ENCODE results near the gene OBSCN.

The OBSCN gene

DNA sequence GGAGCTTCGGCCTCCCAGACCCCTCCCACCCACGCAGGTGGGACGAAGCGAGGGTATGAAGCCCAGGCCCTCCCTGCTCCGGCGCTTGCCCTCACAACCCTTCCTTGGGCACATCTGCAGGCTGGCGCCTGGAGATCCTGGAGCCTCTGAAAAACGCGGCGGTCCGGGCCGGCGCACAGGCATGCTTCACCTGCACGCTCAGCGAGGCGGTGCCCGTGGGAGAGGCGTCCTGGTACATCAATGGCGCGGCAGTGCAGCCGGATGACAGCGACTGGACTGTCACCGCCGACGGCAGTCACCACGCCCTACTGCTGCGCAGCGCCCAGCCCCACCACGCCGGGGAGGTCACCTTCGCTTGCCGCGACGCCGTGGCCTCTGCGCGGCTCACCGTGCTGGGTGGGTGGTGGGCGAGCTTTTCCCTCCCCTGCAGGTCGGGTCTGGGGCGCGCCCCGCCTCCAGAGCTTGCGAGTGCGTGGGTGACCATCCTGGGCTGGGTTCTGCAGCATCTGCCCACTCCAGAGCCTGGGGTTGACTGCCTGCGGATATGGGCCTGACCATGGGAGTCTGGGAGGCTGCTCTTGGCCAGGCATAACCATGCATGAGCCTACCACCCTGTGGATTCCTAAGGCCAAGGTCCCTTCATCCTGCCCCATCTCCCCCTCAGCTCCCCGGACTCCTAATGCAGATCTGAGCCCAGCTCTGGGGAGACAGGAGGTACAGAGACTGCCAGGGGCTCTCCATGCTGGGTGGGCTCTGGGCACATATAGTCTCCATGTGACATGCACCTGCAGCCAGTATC is 108.9 kb downstream of the OBSCN start:
- H3K4me1 ChIP-seq (ENCODE audit: control insufficient read depth in 2 of 2, insufficient read depth in 2 of 2, low read length in 2 of 2), result no peaks in the 10 kb centered on the region
- no peak overlapping the region for H3K4me3 ChIP-seq (ENCODE audit: low read length in 2 of 2)
- H3K9me3 ChIP-seq (ENCODE audit: control insufficient read depth in 2 of 2, low read length in 2 of 2), result peaks cover 0 to 4% of the 10 kb centered on the region in 2 donors
- no peak overlapping the region for H3K27ac ChIP-seq (ENCODE audit: low read depth in 2 of 2, low read length in 2 of 2)
- H3K9ac ChIP-seq (ENCODE audit: low read depth in 1 of 2, low read length in 2 of 2), result no peak overlapping the region
- peaks cover 0 to 11% of the 10 kb centered on the region in 2 donors for H3K36me3 ChIP-seq (ENCODE audit: control insufficient read depth in 2 of 2, insufficient read depth in 2 of 2, low read length in 2 of 2)
- no peaks in the 10 kb centered on the region for H3K27me3 ChIP-seq (ENCODE audit: control insufficient read depth in 2 of 2, insufficient read depth in 2 of 2, low read length in 2 of 2)

DNA sequence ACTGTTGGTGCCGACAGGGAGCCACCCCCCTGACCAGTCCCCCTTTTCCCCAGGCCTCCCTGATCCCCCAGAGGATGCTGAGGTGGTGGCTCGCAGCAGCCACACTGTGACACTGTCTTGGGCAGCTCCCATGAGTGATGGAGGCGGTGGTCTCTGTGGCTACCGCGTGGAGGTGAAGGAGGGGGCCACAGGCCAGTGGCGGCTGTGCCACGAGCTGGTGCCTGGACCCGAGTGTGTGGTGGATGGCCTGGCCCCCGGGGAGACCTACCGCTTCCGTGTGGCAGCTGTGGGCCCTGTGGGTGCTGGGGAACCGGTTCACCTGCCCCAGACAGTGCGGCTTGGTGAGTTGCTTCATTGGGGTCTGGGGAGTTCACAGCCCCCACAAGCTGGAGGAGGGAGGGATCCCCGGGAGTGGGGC is 109.6 kb downstream of the OBSCN start:
- H3K27me3 ChIP-seq (ENCODE audit: control insufficient read depth in 2 of 2, insufficient read depth in 2 of 2, low read length in 2 of 2), result no peaks in the 10 kb centered on the region

DNA sequence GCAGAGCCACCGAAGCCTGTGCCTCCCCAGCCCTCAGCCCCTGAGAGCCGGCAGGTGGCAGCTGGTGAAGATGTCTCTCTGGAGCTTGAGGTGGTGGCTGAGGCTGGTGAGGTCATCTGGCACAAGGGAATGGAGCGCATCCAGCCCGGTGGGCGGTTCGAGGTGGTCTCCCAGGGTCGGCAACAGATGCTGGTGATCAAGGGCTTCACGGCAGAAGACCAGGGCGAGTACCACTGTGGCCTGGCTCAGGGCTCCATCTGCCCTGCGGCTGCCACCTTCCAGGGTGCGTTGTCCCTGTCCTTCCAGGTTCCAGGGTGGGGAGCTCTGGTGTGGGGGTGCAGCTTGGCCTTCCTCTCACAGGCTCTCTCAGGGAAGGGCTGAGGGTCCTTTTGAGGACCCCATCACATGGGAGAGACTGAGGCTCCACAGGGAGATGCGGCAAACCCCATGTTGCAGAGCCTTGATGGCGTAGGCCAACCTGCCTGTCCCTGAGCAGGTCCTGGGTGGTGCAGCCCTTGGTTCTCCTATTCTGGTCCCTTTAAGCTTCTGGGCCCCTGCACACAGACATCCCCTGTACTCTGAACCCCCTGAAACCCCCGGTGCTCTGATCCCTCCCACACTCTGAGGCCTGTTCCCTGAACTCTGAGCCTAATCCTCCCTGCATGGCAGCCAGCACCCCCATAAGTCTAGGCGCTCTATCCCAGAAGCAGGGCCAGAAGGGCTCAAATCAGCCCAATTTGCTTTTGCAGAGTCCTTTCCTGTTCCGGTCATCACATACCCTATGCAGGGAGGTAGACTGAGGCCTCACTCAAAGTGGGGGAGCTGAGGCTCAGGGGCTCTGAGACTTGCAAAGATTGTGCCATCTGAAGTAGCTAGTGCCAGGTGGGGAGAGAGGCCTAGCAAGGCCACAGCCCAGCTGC is 110.3 kb downstream of the OBSCN start:
- Histone ChIP-seq H3K4me3 (ENCODE audit: low read length in 2 of 2) (no peak overlapping the region), H3K27me3 (ENCODE audit: control insufficient read depth in 2 of 2, insufficient read depth in 2 of 2, low read length in 2 of 2) (no peaks in the 10 kb centered on the region), H3K9ac (ENCODE audit: low read depth in 1 of 2, low read length in 2 of 2) (no peak overlapping the region), H3K4me1 (ENCODE audit: control insufficient read depth in 2 of 2, insufficient read depth in 2 of 2, low read length in 2 of 2) (no peaks in the 10 kb centered on the region), H3K27ac (ENCODE audit: low read depth in 2 of 2, low read length in 2 of 2) (no peak overlapping the region), H3K36me3 (ENCODE audit: control insufficient read depth in 2 of 2, insufficient read depth in 2 of 2, low read length in 2 of 2) (peaks cover 0 to 11% of the 10 kb centered on the region in 2 donors), H3K9me3 (ENCODE audit: control insufficient read depth in 2 of 2, low read length in 2 of 2) (no peaks in the 10 kb centered on the region)

More for the DNA sequence above, 109.6 kb downstream of the OBSCN start:
- H3K9ac ChIP-seq (ENCODE audit: low read depth in 1 of 2, low read length in 2 of 2), result no peak overlapping the region
- H3K9me3 ChIP-seq (ENCODE audit: control insufficient read depth in 2 of 2, low read length in 2 of 2), result peaks cover 0 to 2% of the 10 kb centered on the region in 2 donors
- H3K36me3 ChIP-seq (ENCODE audit: control insufficient read depth in 2 of 2, insufficient read depth in 2 of 2, low read length in 2 of 2), result peaks cover 0 to 11% of the 10 kb centered on the region in 2 donors
- H3K27ac ChIP-seq (ENCODE audit: low read depth in 2 of 2, low read length in 2 of 2), result no peak overlapping the region
- H3K4me1 ChIP-seq (ENCODE audit: control insufficient read depth in 2 of 2, insufficient read depth in 2 of 2, low read length in 2 of 2), result no peaks in the 10 kb centered on the region
- no peak overlapping the region for H3K4me3 ChIP-seq (ENCODE audit: low read length in 2 of 2)

DNA sequence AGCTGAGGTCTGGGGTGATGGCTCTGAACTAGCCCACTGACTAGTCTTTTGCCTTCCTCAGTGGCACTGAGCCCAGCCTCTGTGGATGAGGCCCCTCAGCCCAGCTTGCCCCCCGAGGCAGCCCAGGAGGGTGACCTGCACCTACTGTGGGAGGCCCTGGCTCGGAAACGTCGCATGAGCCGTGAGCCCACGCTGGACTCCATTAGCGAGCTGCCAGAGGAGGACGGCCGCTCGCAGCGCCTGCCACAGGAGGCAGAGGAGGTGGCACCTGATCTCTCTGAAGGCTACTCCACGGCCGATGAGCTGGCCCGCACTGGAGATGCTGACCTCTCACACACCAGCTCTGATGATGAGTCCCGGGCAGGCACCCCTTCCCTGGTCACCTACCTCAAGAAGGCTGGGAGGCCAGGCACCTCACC is 111.0 kb downstream of the OBSCN start:
- H3K9ac ChIP-seq (ENCODE audit: low read depth in 1 of 2, low read length in 2 of 2), result no peak overlapping the region
- H3K9me3 ChIP-seq (ENCODE audit: control insufficient read depth in 2 of 2, low read length in 2 of 2), result no peaks in the 10 kb centered on the region
- H3K27ac ChIP-seq (ENCODE audit: low read depth in 2 of 2, low read length in 2 of 2), result no peak overlapping the region
- no peaks in the 10 kb centered on the region for H3K27me3 ChIP-seq (ENCODE audit: control insufficient read depth in 2 of 2, insufficient read depth in 2 of 2, low read length in 2 of 2)
- H3K4me3 ChIP-seq (ENCODE audit: low read length in 2 of 2), result no peak overlapping the region
- peaks cover 0 to 11% of the 10 kb centered on the region in 2 donors for H3K36me3 ChIP-seq (ENCODE audit: control insufficient read depth in 2 of 2, insufficient read depth in 2 of 2, low read length in 2 of 2)
- H3K4me1 ChIP-seq (ENCODE audit: control insufficient read depth in 2 of 2, insufficient read depth in 2 of 2, low read length in 2 of 2), result no peaks in the 10 kb centered on the region

DNA sequence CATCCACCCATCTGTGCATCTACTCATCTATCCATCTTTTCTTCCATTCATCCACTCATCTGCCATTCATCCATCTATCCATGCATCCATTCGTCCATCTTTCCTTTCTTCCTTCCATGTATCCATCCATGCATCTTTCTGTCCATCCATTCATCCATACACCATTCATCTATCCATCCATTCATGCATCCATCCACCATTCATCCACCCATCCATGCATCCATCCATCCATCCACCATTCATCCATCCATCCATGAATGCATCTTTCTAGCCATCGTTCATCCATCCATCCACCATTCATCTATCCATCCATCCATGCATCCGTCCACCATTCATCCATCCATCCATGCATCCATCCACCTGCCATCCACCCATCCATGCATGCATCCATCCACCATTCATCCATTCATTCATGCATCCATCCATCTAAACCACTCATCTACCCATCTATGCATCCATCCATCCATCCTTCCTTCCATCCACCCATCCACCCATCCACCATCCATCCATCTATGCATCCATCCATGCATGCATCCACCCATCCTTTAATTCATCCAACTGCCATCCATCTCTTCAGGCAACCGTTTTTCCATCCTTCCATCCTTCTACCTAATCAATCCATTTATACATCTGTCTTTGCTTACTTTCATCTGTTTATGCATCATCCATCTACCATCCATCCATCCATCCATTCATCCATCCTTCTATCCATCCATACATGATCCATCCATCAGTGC is 111.7 kb downstream of the OBSCN start:
- Histone ChIP-seq H3K36me3 (ENCODE audit: control insufficient read depth in 2 of 2, insufficient read depth in 2 of 2, low read length in 2 of 2) (peaks cover 0 to 11% of the 10 kb centered on the region in 2 donors), H3K9me3 (ENCODE audit: control insufficient read depth in 2 of 2, low read length in 2 of 2) (peaks cover 0 to 2% of the 10 kb centered on the region in 2 donors), H3K27me3 (ENCODE audit: control insufficient read depth in 2 of 2, insufficient read depth in 2 of 2, low read length in 2 of 2) (no peaks in the 10 kb centered on the region), H3K4me1 (ENCODE audit: control insufficient read depth in 2 of 2, insufficient read depth in 2 of 2, low read length in 2 of 2) (no peaks in the 10 kb centered on the region), H3K9ac (ENCODE audit: low read depth in 1 of 2, low read length in 2 of 2) (no peak overlapping the region), H3K27ac (ENCODE audit: low read depth in 2 of 2, low read length in 2 of 2) (no peak overlapping the region), H3K4me3 (ENCODE audit: low read length in 2 of 2) (no peak overlapping the region)

DNA sequence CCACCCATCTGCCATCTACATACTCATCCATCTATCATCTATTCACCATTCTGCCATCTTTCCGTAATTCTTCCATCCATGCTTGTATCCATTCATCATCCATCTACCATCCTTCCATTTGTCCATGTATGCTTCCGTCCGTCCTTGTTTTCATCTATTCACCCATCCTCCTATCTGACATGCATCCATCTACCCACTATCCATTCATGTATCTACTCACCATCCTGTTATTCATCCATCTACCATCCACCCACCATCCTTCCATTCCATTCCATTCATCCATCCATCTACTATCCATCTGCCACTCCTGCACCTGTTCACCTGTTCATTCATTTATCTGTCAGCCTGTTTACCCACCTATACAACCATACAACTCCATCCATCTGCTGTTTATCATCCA is 112.5 kb downstream of the OBSCN start:
- Histone ChIP-seq H3K9ac (ENCODE audit: low read depth in 1 of 2, low read length in 2 of 2) (no peak overlapping the region), H3K9me3 (ENCODE audit: control insufficient read depth in 2 of 2, low read length in 2 of 2) (peaks cover 2% of the 10 kb centered on the region in 2 donors), H3K27ac (ENCODE audit: low read depth in 2 of 2, low read length in 2 of 2) (no peak overlapping the region), H3K4me3 (ENCODE audit: low read length in 2 of 2) (no peak overlapping the region), H3K4me1 (ENCODE audit: control insufficient read depth in 2 of 2, insufficient read depth in 2 of 2, low read length in 2 of 2) (no peaks in the 10 kb centered on the region), H3K36me3 (ENCODE audit: control insufficient read depth in 2 of 2, insufficient read depth in 2 of 2, low read length in 2 of 2) (peaks cover 0 to 11% of the 10 kb centered on the region in 2 donors), H3K27me3 (ENCODE audit: control insufficient read depth in 2 of 2, insufficient read depth in 2 of 2, low read length in 2 of 2) (no peaks in the 10 kb centered on the region)

DNA sequence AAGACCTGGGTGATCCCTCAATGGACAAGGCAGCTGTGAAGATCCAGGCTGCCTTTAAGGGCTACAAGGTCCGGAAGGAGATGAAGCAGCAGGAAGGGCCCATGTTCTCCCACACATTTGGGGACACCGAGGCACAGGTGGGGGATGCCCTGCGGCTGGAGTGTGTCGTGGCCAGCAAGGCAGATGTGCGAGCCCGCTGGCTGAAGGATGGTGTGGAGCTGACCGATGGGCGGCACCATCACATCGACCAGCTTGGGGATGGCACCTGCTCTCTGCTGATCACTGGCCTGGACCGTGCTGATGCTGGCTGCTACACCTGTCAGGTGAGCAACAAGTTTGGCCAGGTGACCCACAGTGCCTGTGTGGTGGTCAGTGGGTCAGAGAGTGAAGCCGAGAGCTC is 113.6 kb downstream of the OBSCN start:
- H3K4me3 ChIP-seq (ENCODE audit: low read length in 2 of 2), result no peak overlapping the region
- H3K36me3 ChIP-seq (ENCODE audit: control insufficient read depth in 2 of 2, insufficient read depth in 2 of 2, low read length in 2 of 2), result peaks cover 0 to 11% of the 10 kb centered on the region in 2 donors
- H3K4me1 ChIP-seq (ENCODE audit: control insufficient read depth in 2 of 2, insufficient read depth in 2 of 2, low read length in 2 of 2), result no peaks in the 10 kb centered on the region
- H3K9ac ChIP-seq (ENCODE audit: low read depth in 1 of 2, low read length in 2 of 2), result no peak overlapping the region
- H3K27me3 ChIP-seq (ENCODE audit: control insufficient read depth in 2 of 2, insufficient read depth in 2 of 2, low read length in 2 of 2), result no peaks in the 10 kb centered on the region
- H3K27ac ChIP-seq (ENCODE audit: low read depth in 2 of 2, low read length in 2 of 2), result no peak overlapping the region
- H3K9me3 ChIP-seq (ENCODE audit: control insufficient read depth in 2 of 2, low read length in 2 of 2), result peaks cover 2% of the 10 kb centered on the region in 2 donors

DNA sequence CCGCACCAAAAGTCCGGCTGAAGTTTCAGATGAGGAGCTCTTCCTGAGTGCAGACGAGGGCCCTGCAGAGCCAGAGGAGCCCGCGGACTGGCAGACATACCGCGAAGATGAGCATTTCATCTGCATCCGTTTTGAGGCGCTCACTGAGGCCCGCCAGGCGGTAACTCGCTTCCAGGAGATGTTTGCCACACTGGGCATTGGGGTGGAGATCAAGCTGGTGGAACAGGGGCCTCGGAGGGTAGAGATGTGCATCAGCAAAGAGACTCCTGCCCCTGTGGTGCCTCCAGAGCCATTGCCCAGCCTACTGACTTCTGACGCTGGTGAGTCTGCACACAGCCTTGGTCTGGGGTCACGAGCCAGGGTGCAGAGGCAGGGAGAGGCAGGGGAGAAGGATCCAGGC is 114.1 kb downstream of the OBSCN start:
- Histone ChIP-seq H3K27ac (ENCODE audit: low read depth in 2 of 2, low read length in 2 of 2) (no peak overlapping the region), H3K27me3 (ENCODE audit: control insufficient read depth in 2 of 2, insufficient read depth in 2 of 2, low read length in 2 of 2) (no peaks in the 10 kb centered on the region), H3K9me3 (ENCODE audit: control insufficient read depth in 2 of 2, low read length in 2 of 2) (peaks cover 2% of the 10 kb centered on the region in 2 donors), H3K4me1 (ENCODE audit: control insufficient read depth in 2 of 2, insufficient read depth in 2 of 2, low read length in 2 of 2) (no peaks in the 10 kb centered on the region), H3K36me3 (ENCODE audit: control insufficient read depth in 2 of 2, insufficient read depth in 2 of 2, low read length in 2 of 2) (peaks cover 0 to 11% of the 10 kb centered on the region in 2 donors), H3K9ac (ENCODE audit: low read depth in 1 of 2, low read length in 2 of 2) (no peak overlapping the region), H3K4me3 (ENCODE audit: low read length in 2 of 2) (no peak overlapping the region)

DNA sequence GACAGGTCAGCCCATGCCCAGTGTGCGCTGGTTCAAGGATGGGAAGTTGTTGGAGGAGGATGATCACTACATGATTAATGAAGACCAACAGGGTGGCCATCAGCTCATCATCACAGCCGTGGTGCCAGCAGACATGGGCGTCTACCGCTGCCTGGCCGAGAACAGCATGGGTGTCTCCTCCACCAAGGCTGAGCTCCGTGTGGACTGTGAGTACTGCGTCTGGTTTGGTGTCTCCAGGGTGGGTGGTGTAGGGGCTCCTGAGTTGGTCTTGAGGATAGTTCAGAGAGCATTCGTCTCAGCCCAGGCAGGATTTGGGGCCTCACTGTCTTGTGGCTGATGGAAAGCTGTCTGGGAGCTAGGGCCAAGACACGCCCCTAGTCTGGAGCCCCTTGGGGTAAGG is 115.6 kb downstream of the OBSCN start:
- Histone ChIP-seq H3K27ac (ENCODE audit: low read depth in 2 of 2, low read length in 2 of 2) (no peak overlapping the region), H3K4me3 (ENCODE audit: low read length in 2 of 2) (no peak overlapping the region), H3K4me1 (ENCODE audit: control insufficient read depth in 2 of 2, insufficient read depth in 2 of 2, low read length in 2 of 2) (no peaks in the 10 kb centered on the region), H3K36me3 (ENCODE audit: control insufficient read depth in 2 of 2, insufficient read depth in 2 of 2, low read length in 2 of 2) (peaks cover 0 to 11% of the 10 kb centered on the region in 2 donors), H3K9me3 (ENCODE audit: control insufficient read depth in 2 of 2, low read length in 2 of 2) (peaks cover 2% of the 10 kb centered on the region in 2 donors), H3K27me3 (ENCODE audit: control insufficient read depth in 2 of 2, insufficient read depth in 2 of 2, low read length in 2 of 2) (no peaks in the 10 kb centered on the region), H3K9ac (ENCODE audit: low read depth in 1 of 2, low read length in 2 of 2) (no peak overlapping the region)

All from mucosa of rectum (tissue), 2 donors.